Fibroblast of pulmonary artery (primary cell): ENCODE measurements around the gene TMEM158.

ENCODE experiments used
- DNase-seq: peaks from one replicate; pipeline ENCODE4 v3.0.0-alpha.2; 2010; ENCODE audit warnings: low read depth
- H3K4me3 ChIP-seq: replicated peaks from 2 replicates; pipeline ENCODE4 v1.5.1; 2011; ENCODE audit warnings: low read depth, mild to moderate bottlenecking, control low read depth, low read length, moderate library complexity
- CTCF ChIP-seq: IDR thresholded peaks from 2 replicates; pipeline ENCODE4 v1.5.1; 2011; ENCODE audit warnings: mild to moderate bottlenecking, control low read depth, low read length, inconsistent platforms; ENCODE audit errors: missing control alignments

TMEM158 gene

GRCh38 chr3:45176912-45177311, 49.2 kb downstream of the TMEM158 start:
- no peak for TF ChIP-seq CTCF
- DNase-seq, result no peak
- no peak overlapping the region for H3K4me3 ChIP-seq
